Gastroesophageal sphincter (tissue), 3 donors: Measurements from ENCODE around the gene HOXA11.

Experiments used
- POLR2A ChIP-seq, 2 donors: fragments of 450-650 bp; IDR thresholded peaks; one replicate each; pipeline ENCODE4 v1.6.1; 2017; ENCODE audit warnings: antibody characterized with exemption in 2 of 2, mild to moderate bottlenecking in 2 of 2, moderate library complexity in 1 of 2
- POLR2AphosphoS5 ChIP-seq: sonication (generic); formaldehyde crosslinking; IDR thresholded peaks from one replicate; pipeline ENCODE4 v1.6.1; 2017; ENCODE audit warnings: antibody characterized with exemption
- TF ChIP-seq, protein P1 (sequence below), 4 experiments: fragments of 200-600 bp in 2 of 4; fragments of 450-650 bp in 2 of 4; sonication (generic) in 1 of 4; IDR thresholded peaks; one replicate each; pipeline ENCODE4 v1.5.1; 2017 to 2019; ENCODE audit warnings: antibody characterized with exemption in 4 of 4, mild to moderate bottlenecking in 2 of 4, moderate library complexity in 2 of 4

DNA sequence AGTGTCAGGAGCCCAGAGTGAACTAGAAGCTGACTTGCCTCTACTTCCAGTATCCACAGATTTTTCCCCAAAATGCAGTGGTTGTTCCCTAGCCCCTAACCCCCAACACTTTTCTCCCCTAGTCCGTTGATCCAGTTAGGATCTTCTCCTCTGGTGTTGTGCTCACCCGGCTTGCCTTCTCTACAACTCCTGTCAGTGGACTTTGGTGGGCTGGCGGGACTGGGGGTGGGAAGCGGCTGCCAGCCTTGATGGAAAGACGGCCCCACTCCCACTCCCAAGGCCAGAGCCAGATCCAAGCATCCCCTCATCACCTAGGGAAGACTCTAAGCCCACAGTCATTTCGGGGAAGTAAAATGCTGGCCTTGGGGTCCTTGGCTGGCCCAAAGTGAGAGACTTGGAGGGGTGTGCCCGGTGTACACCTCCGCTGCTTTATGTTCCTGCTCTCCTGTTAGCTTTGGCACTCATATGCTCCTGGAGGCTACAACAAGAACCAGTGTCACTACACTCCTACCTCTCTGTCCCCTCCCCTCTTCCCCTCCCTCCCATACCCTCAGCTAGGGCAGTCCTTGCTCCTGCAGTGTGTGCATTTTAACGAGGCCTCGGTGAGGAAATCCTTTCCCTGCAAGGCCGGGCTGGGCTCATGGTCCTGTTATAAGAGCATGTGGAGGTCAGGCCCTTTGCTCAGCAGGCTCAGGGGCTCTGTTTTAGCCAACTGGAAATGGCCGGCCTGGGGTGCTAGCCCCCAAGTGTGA lies 10.0 kb downstream of the HOXA11 start:
- TF ChIP-seq POLR2AphosphoS5: no peak
- TF ChIP-seq, protein P1, sequence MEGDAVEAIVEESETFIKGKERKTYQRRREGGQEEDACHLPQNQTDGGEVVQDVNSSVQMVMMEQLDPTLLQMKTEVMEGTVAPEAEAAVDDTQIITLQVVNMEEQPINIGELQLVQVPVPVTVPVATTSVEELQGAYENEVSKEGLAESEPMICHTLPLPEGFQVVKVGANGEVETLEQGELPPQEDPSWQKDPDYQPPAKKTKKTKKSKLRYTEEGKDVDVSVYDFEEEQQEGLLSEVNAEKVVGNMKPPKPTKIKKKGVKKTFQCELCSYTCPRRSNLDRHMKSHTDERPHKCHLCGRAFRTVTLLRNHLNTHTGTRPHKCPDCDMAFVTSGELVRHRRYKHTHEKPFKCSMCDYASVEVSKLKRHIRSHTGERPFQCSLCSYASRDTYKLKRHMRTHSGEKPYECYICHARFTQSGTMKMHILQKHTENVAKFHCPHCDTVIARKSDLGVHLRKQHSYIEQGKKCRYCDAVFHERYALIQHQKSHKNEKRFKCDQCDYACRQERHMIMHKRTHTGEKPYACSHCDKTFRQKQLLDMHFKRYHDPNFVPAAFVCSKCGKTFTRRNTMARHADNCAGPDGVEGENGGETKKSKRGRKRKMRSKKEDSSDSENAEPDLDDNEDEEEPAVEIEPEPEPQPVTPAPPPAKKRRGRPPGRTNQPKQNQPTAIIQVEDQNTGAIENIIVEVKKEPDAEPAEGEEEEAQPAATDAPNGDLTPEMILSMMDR (IDR thresholded peaks at IDR 0.05): no peak
- TF ChIP-seq POLR2A (IDR thresholded peaks at IDR 0.05): no peak
